GM18873 (cell line): ENCODE measurements around the gene SLC7A9.
"Not testable (repeated sequence)": the region's sequence is repeated elsewhere in the genome, so short reads cannot be mapped to it uniquely, and the experiment has no call there.

ENCODE experiments used
- ATAC-seq: cut with Tn5 transposase; IDR thresholded peaks from one replicate; pipeline ENCODE4 v1.9.1; 2021; ENCODE audit warnings: mild to moderate bottlenecking, moderate library complexity, moderate number of reproducible peaks; ENCODE audit not compliant: unreplicated experiment, low FRiP score

The SLC7A9 gene

GRCh38 chr19:32866061-32866460, 3.5 kb downstream of the SLC7A9 start:
- no peak for ATAC-seq

GRCh38 chr19:32865326-32865725, 4.2 kb downstream of the SLC7A9 start:
- ATAC-seq: no peak

GRCh38 chr19:32864318-32865007, 5.1 kb downstream of the SLC7A9 start:
- ATAC-seq: no peak

- no peak for ATAC-seq
Measured at GRCh38 chr19:32863841-32864240, 5.7 kb downstream of the SLC7A9 start.

GRCh38 chr19:32863301-32863700, 6.3 kb downstream of the SLC7A9 start:
- no peak for ATAC-seq

GRCh38 chr19:32862741-32863140, 6.8 kb downstream of the SLC7A9 start:
- no peak for ATAC-seq

- ATAC-seq: no peak
Measured at GRCh38 chr19:32862173-32862572, 7.4 kb downstream of the SLC7A9 start.

GRCh38 chr19:32861596-32861995, 8.0 kb downstream of the SLC7A9 start:
- ATAC-seq: no peak

GRCh38 chr19:32859591-32859990, 10.0 kb downstream of the SLC7A9 start:
- no peak for ATAC-seq

GRCh38 chr19:32858559-32858958, 11.0 kb downstream of the SLC7A9 start:
- no peak for ATAC-seq

- ATAC-seq: no peak
Measured at GRCh38 chr19:32858155-32858554, 11.4 kb downstream of the SLC7A9 start.

- no peak for ATAC-seq
Measured at GRCh38 chr19:32857584-32857983, 12.0 kb downstream of the SLC7A9 start.

GRCh38 chr19:32856818-32857217, 12.7 kb downstream of the SLC7A9 start:
- not testable (repeated sequence) for ATAC-seq

- no peak for ATAC-seq
Measured at GRCh38 chr19:32852216-32852615, 17.4 kb downstream of the SLC7A9 start.

- ATAC-seq: not testable (repeated sequence)
Measured at GRCh38 chr19:32848035-32848434, 21.5 kb downstream of the SLC7A9 start.

- ATAC-seq: no peak
Measured at GRCh38 chr19:32843716-32844245, 25.8 kb downstream of the SLC7A9 start.

GRCh38 chr19:32842061-32842460, 27.5 kb downstream of the SLC7A9 start:
- no peak for ATAC-seq

GRCh38 chr19:32837531-32837930, 32.0 kb downstream of the SLC7A9 start:
- no peak for ATAC-seq

GRCh38 chr19:32833388-32833787, 36.2 kb downstream of the SLC7A9 start:
- ATAC-seq: not testable (repeated sequence)

- not testable (repeated sequence) for ATAC-seq
Measured at GRCh38 chr19:32832825-32833224, 36.7 kb downstream of the SLC7A9 start.

- ATAC-seq: not testable (repeated sequence)
Measured at GRCh38 chr19:32832094-32832493, 37.5 kb downstream of the SLC7A9 start.

- ATAC-seq: no peak
Measured at GRCh38 chr19:32831611-32832010, 38.0 kb downstream of the SLC7A9 start.
